NCI-H1092 treated with DMSO at 0.1 percent for 48 hours (cell line): Measurements from ENCODE around the gene KIAA1958.

ENCODE experiments used
- DNase-seq: peaks from one replicate; lab custom pipeline; 2025; lab: John Stamatoyannopoulos, UW

The KIAA1958 gene

GRCh38 chr9:112604790-112605189 lies 118.2 kb downstream of the KIAA1958 start:
- DNase-seq, result no peak

DNA sequence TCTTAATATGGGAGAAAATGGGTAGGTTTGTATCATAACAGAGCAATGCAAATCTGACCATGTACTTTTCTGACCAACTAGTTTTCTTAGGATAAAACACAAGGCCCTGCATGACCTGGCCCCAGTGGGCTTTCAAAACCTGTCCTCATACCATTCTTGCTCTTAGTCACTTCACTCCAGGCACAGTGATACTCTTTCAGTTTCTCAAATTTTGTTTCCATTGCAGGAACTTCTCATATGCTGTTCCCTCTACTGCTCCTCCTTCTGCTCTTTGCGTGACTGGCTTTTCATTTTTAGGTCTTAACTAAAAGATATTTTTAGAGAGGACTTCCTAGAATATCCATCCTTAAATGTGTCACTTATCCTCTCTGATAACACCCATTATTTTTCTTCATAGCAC lies 118.9 kb downstream of the KIAA1958 start:
- no peak for DNase-seq

- no peak for DNase-seq
Measured at GRCh38 chr9:112605963-112606699, 119.5 kb downstream of the KIAA1958 start.

DNA sequence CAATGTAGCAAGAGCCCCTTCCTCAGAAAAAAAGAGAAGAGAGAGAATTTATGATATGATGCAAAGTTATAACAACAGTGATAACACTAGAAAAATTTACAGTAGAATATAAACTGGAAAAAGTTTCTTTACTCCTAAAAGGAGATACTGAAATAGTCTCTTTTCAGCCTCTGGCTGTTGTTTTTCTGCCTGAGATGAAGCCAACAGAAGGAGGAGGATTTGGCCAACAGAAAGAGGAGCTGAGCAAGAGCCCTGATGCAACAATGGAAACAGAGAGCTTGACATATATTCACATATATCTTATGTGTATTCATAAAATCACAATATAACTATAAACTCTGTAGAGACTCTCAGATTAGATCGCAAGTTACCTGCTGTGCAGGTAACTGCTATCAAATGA lies 122.2 kb downstream of the KIAA1958 start:
- no peak for DNase-seq

GRCh38 chr9:112615584-112616266 lies 129.1 kb downstream of the KIAA1958 start:
- DNase-seq, result no peak

DNA sequence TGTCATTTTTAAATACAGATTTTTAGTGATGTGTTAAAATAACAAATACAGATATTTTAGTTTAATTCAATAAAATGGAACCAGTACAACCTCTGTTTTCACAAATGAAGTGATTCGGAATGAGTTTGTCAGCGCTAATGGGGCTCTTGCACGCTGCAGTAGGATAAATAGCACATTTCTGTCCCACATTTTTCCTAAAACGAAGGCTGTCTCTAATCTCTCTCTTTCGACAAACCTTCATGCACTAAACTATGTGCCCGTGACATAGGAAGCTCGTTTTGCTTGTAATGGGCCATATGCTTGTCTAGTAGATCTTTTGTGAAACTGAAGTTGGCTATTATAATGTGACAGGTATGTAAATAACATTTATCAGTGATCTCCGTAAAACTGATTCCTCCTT lies 130.7 kb downstream of the KIAA1958 start:
- no peak for DNase-seq

DNA sequence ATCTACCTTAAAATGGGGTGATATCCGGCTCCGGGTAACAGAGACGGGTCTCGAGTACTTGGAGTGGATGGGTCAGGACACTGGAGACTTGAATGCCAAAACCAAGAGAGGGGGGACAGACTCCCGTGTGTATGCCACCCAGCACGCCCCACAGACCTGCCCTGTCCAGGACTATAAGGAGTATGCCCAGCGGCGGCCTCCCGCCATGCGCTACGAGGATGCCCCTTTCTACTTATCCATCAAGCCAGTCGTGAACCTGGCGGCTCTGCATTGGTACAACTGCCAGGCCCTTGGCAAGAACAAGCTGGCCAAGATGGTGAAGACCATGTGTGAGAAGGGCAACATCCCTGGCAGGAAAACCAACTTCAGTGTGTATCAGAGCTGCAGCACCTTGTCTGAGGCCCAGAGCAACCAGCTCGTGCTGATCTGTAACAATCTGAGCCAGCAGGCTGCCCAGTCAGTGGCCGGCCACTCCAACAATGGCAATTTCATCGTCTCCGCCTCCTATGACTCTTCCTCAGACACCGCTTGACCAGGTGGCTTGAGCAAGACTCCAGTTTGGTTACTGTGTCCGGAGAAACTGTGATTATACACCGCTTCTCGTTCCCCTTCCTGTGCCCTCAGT lies 131.9 kb downstream of the KIAA1958 start:
- no peak for DNase-seq

- no peak for DNase-seq
Measured at GRCh38 chr9:112620388-112620787, 133.8 kb downstream of the KIAA1958 start.

DNA sequence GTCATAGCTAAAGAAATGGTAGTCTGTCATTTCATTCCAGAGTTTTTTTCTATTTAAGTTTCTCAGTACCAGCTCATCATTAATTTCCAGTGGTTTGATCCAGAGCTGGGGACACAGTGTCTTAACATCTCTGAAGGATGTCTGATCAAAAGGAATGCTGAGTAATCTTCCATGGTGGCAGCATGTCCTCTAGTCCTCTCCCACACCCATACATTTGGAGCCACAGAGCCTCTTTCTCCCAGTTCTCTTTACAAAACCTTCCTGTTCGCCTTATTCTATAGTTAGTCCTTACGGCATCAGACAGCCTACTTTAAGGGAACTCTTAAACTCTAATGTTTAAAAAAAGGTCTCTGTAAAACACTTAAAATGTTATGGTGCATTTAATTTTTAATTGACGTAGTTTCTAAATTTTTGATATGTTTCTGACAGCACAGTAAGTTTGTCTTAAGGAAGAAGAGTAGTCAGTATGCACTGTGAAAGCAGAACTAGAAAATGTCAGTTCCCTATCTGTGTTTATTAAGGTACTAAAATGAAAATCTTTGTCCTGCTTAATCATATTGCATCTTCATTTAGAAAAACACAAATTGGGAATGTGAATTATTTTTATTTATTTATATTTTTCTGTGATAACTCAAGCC lies 134.5 kb downstream of the KIAA1958 start:
- no peak for DNase-seq

GRCh38 chr9:112623198-112623597 lies 136.6 kb downstream of the KIAA1958 start:
- no peak for DNase-seq

DNA sequence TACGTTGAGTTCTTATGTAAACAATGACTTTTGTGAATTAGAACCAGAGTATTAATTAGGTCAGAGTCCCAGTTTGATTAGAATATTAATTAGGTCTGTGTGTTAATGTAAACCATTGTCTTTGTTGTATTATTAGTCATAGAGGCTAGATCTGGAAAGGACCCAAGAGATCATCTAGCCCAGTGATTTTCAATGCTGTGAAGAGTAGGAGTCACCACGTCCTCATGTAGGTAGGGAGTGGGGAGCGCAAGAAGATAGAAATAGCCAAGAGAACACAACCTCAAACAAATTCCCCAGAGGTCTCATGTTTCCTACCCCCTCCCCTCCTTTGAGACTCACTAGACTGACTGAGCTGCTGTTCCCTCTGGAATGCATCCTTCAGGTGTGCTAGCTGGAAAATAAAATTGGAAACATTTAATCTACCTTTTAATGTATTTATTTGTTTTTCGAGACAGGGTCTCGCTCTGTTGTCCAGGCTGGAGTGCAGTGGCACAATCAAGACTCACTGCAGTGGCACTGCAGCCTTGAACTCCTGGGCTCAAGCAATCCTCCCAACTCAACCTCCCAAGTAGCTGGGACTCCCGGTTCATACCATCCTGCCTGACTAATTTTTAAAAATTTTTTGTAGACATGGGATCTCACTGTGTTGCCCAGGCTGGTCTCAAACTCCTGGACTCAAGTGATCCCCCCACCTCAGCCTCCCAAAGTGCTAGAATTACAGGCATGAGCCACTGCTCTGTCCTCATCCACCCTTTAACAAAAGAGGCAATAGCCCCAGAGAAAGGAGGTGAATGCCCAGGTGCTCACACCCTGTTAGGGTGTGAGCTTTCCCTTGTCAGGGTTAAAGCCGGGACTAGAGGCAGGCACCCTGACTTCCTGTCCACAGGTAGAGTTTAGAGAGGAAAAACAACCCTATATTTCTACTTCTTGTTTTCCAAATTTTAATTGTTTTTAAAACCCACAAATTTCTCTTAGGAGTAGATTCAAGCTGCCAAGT lies 138.4 kb downstream of the KIAA1958 start:
- DNase-seq, result no peak

DNA sequence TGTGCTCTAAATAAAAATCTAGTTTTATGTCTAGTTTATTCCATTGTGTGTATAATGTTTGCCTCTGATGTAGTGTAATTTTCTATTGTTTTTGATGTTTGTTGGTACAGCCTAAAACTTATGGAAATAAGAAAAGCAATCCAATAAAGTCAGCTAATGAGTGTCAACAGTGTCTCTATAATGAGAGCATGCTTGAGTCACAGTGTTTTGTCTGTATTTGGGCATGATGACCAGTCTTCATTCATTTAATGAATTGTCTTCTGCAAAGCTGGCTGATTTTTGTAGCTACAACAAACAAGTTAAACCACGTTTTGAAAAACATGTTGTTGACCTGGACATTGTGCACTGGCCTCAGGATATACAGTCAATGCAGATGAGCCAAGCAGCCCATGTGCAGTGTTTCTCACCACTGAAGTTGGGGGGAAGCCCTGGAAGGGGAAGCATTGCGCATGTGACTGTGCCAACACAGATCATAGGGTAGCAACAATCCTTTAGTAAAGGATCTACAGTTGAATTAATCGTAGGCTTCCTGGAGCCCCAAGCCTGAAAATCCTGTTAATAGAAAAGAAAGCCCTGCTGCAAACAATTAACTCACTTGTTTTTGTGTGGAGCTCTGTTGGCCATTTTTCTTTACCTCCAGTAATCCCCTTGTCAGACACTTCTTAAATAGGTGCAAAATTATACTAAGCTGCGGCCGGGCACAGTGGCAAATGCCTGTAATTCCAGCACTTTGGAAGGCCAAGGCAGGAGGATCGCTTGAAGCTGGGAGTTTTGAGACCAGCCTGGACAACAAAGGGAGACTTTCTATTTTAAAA lies 143.3 kb downstream of the KIAA1958 start:
- no peak for DNase-seq

GRCh38 chr9:112631313-112632070 lies 144.9 kb downstream of the KIAA1958 start:
- DNase-seq, result no peak

- no peak for DNase-seq
Measured at GRCh38 chr9:112640311-112640710, 153.7 kb downstream of the KIAA1958 start.

- no peak for DNase-seq
Measured at GRCh38 chr9:112642126-112642525, 155.5 kb downstream of the KIAA1958 start.

GRCh38 chr9:112647596-112647995 lies 161.0 kb downstream of the KIAA1958 start:
- DNase-seq, result no peak

DNA sequence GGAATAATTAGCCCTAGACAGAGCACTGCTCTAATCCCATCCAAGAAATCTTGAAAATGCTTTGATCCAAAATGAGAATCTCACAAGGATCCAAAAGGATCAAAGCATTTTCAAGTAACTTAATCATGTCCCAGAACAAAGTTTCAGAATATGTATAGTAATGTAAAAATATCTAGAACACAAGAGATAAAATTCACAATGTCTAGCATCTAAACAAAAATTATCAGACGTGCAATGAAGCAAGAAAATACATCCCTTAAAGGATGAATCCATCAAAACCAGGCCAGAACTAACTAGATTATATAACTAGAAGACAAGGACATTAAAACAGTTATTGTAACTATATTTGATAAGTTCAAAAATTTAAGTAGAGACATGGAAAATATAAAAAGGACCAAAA lies 162.0 kb downstream of the KIAA1958 start:
- no peak for DNase-seq

GRCh38 chr9:112654282-112654681 lies 167.7 kb downstream of the KIAA1958 start:
- no peak for DNase-seq

DNA sequence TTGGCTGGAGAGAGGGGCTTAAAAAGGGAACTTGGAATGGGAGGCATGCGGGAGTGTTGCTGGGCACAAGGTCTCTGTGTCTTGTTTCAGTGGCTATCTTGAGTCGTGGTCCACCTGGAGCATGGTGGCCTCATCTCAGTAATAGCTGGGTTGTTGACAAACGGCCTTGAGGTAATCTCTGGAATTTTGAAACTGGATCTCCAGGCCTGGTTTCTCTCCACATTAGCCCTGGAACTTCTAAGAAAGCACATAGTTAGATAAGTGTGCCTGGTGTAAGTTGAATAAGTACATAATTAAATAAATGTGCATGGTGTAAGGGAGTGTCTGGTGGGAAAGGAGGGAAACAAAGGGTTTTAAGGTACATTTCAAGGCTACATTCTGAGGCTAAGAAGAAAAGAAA lies 169.0 kb downstream of the KIAA1958 start:
- no peak for DNase-seq

GRCh38 chr9:112659906-112660305 lies 173.3 kb downstream of the KIAA1958 start:
- no peak for DNase-seq
